ENCODE results near the gene FNDC7.
"Not testable (repeated sequence)": the region's sequence is repeated elsewhere in the genome, so short reads cannot be mapped to it uniquely, and the experiment has no call there.

FNDC7 gene

GRCh38 chr1:108712606-108713150 lies at the start of gene FNDC7:
TSS of gene FNDC7 (plus strand) at chr1:108712908. CDS start at chr1:108712934, 26 bp downstream.
- DNase-seq (ENCODE audit: extremely low read depth in 1 of 2, low read depth in 1 of 2) = no peak

GRCh38 chr1:108663074-108663473 lies 49.6 kb upstream of the FNDC7 start:
- no peak for DNase-seq (ENCODE audit: extremely low read depth in 1 of 2, low read depth in 1 of 2)

GRCh38 chr1:108664481-108664880 lies 48.2 kb upstream of the FNDC7 start:
- no peak for DNase-seq (ENCODE audit: extremely low read depth in 1 of 2, low read depth in 1 of 2)

GRCh38 chr1:108665067-108665466 lies 47.6 kb upstream of the FNDC7 start:
- DNase-seq (ENCODE audit: extremely low read depth in 1 of 2, low read depth in 1 of 2) = no peak

GRCh38 chr1:108665771-108666170 lies 46.9 kb upstream of the FNDC7 start:
- no peak for DNase-seq (ENCODE audit: extremely low read depth in 1 of 2, low read depth in 1 of 2)

- not testable (repeated sequence) for DNase-seq (ENCODE audit: extremely low read depth in 1 of 2, low read depth in 1 of 2)
Observed at GRCh38 chr1:108667422-108667821, 45.3 kb upstream of the FNDC7 start.

GRCh38 chr1:108668777-108669176 lies 43.9 kb upstream of the FNDC7 start:
- DNase-seq (ENCODE audit: extremely low read depth in 1 of 2, low read depth in 1 of 2) = no peak

GRCh38 chr1:108669679-108670078 lies 43.0 kb upstream of the FNDC7 start:
- DNase-seq (ENCODE audit: extremely low read depth in 1 of 2, low read depth in 1 of 2) = no peak

- DNase-seq (ENCODE audit: extremely low read depth in 1 of 2, low read depth in 1 of 2) = no peak
Observed at GRCh38 chr1:108670131-108670773, 42.5 kb upstream of the FNDC7 start.

GRCh38 chr1:108671143-108671542 lies 41.6 kb upstream of the FNDC7 start:
- no peak for DNase-seq (ENCODE audit: extremely low read depth in 1 of 2, low read depth in 1 of 2)

GRCh38 chr1:108678706-108679105 lies 34.0 kb upstream of the FNDC7 start:
- DNase-seq (ENCODE audit: extremely low read depth in 1 of 2, low read depth in 1 of 2) = no peak

- no peak for DNase-seq (ENCODE audit: extremely low read depth in 1 of 2, low read depth in 1 of 2)
Observed at GRCh38 chr1:108679586-108680213, 33.0 kb upstream of the FNDC7 start.

- not testable (repeated sequence) for DNase-seq (ENCODE audit: extremely low read depth in 1 of 2, low read depth in 1 of 2)
Observed at GRCh38 chr1:108681701-108682100, 31.0 kb upstream of the FNDC7 start.

- no peak for DNase-seq (ENCODE audit: extremely low read depth in 1 of 2, low read depth in 1 of 2)
Observed at GRCh38 chr1:108685529-108685928, 27.2 kb upstream of the FNDC7 start.

- DNase-seq (ENCODE audit: extremely low read depth in 1 of 2, low read depth in 1 of 2) = no peak
Observed at GRCh38 chr1:108686614-108687313, 25.9 kb upstream of the FNDC7 start.

GRCh38 chr1:108691128-108691941 lies 21.4 kb upstream of the FNDC7 start:
- no peak for DNase-seq (ENCODE audit: extremely low read depth in 1 of 2, low read depth in 1 of 2)

- peak; percentile 82 to 89 for DNase-seq (ENCODE audit: extremely low read depth in 1 of 2, low read depth in 1 of 2)
Observed at GRCh38 chr1:108691942-108692723, 20.6 kb upstream of the FNDC7 start, which contains the start of gene PRPF38B. TSS of gene PRPF38B (plus strand) at chr1:108692310. CDS start at chr1:108692592, 282 bp downstream.

- DNase-seq (ENCODE audit: extremely low read depth in 1 of 2, low read depth in 1 of 2) = peak; percentile 8 to 66
Observed at GRCh38 chr1:108692724-108693655, 19.7 kb upstream of the FNDC7 start.

GRCh38 chr1:108695535-108695934 lies 17.2 kb upstream of the FNDC7 start:
- DNase-seq (ENCODE audit: extremely low read depth in 1 of 2, low read depth in 1 of 2) = no peak
